GM12891 (cell line): ENCODE data around the gene SPATC1L.

ENCODE experiments used
- DNase-seq: peaks from one replicate; pipeline ENCODE4 v3.0.0; 2011; ENCODE audit warnings: low spot score; ENCODE audit not compliant: insufficient read length
- FAIRE-seq: peaks from 2 replicates; lab custom pipeline; 2011; peaks lifted over from hg19 to GRCh38; lab: Jason Lieb, UNC
- PAX5 ChIP-seq: IDR thresholded peaks from 2 replicates; pipeline ENCODE4 v1.6.1; 2011; ENCODE audit warnings: low read length, moderate library complexity, mild to moderate bottlenecking; ENCODE audit not compliant: insufficient read depth, severe bottlenecking
- POLR2A ChIP-seq: IDR thresholded peaks from 2 replicates; pipeline ENCODE4 v1.6.1; 2011; ENCODE audit warnings: low read depth, low read length, control low read depth
- POLR2AphosphoS5 ChIP-seq: IDR thresholded peaks from 2 replicates; pipeline ENCODE4 v1.6.1; 2011; ENCODE audit warnings: low read depth, low read length, control low read depth
- POU2F2 ChIP-seq: IDR thresholded peaks from 2 replicates; pipeline ENCODE4 v1.6.1; 2011; ENCODE audit warnings: low read depth, mild to moderate bottlenecking, control low read depth, low read length, moderate library complexity
- SPI1 ChIP-seq: IDR thresholded peaks from 2 replicates; pipeline ENCODE4 v1.6.1; 2011; ENCODE audit warnings: low read depth, low read length, control low read depth
- TAF1 ChIP-seq: IDR thresholded peaks from 2 replicates; pipeline ENCODE4 v1.6.1; 2011; ENCODE audit warnings: low read depth, low read length, control low read depth

Gene SPATC1L

DNA sequence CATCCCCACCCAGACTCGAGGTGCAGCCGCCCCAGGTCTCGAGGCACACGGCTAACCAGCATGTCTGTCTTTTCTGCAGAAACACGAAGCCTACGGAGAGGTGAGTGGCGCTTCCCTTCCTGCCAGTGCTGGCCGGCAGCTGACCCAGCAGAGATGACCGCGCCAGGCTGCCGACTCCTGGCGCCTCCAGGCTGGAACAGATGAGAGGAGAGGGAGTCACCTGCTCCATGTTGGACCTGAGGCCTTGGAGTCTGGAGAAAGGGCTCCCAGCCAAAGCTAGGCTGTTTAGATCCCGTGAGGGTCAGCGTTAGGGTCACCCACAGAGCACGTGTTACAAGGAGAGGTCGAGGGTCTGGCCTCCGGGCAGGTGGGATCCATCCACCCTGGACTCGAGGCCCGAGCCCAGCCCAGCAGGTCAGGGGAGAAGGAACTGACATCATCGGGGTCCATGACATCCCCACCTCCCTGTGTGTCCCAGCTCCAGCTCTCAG, 71.5 kb downstream of the SPATC1L start:
- DNase-seq (peak; percentile 11), FAIRE-seq (no peak)
- TF ChIP-seq POLR2A = no peak
- TF ChIP-seq POU2F2 = no peak
- TF ChIP-seq TAF1 = no peak
- TF ChIP-seq POLR2AphosphoS5 = no peak
- no peak for TF ChIP-seq SPI1
- no peak for TF ChIP-seq PAX5

DNA sequence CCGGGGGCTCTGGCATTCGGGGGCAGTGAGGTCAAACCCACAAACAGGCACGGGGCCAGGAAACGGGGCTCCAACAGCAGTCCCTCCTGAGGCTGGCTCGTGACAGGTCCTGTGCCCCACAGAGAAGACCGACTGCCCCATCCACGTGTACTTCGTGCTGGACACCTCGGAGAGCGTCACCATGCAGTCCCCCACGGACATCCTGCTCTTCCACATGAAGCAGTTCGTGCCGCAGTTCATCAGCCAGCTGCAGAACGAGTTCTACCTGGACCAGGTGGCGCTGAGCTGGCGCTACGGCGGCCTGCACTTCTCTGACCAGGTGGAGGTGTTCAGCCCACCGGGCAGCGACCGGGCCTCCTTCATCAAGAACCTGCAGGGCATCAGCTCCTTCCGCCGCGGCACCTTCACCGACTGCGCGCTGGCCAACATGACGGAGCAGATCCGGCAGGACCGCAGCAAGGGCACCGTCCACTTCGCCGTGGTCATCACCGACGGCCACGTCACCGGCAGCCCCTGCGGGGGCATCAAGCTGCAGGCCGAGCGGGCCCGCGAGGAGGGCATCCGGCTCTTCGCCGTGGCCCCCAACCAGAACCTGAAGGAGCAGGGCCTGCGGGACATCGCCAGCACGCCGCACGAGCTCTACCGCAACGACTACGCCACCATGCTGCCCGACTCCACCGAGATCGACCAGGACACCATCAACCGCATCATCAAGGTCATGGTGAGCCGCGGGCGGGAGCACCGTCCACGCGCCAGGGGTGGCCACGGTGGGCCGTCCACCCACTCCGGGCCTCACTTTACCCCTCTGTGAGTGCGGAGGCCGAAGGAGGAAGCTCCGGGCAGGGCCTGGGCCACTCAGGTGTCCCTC, 72.2 kb downstream of the SPATC1L start:
- FAIRE-seq = no peak
- peak; percentile 10 for DNase-seq

DNA sequence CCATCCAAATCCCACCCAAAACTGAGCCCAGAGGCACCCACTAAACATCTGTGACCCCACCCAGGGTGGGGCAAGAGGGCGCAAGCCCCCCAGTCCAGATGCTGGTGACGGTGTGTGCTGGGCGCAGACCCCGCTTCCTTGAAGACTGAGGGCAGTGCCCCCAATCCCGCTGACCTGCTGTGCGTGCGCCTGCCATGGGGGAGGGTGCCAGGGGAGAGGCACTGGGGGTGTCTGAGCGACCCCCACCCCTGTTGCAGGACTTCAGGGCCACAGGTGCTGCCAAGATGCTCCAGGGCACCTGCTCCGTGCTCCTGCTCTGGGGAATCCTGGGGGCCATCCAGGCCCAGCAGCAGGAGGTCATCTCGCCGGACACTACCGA, 73.1 kb downstream of the SPATC1L start:
- FAIRE-seq = no peak
- TF ChIP-seq POLR2A (no peak), SPI1 (no peak), TAF1 (no peak), POU2F2 (no peak), POLR2AphosphoS5 (no peak), PAX5 (no peak)
- DNase-seq = peak; percentile 13

More for the DNA sequence above, 72.2 kb downstream of the SPATC1L start:
- no peak for TF ChIP-seq PAX5
